GM21786 (cell line): ENCODE measurements around the gene SLC25A4.

ENCODE experiments used
- ATAC-seq: cut with Tn5 transposase; IDR thresholded peaks from one replicate; pipeline ENCODE4 v1.9.1; 2021; ENCODE audit not compliant: unreplicated experiment

The SLC25A4 gene

GRCh38 chr4:185119927-185120630 is 23.0 kb upstream of the SLC25A4 start:
- ATAC-seq = no peak

GRCh38 chr4:185120631-185120946 is 22.5 kb upstream of the SLC25A4 start:
- no peak for ATAC-seq

DNA sequence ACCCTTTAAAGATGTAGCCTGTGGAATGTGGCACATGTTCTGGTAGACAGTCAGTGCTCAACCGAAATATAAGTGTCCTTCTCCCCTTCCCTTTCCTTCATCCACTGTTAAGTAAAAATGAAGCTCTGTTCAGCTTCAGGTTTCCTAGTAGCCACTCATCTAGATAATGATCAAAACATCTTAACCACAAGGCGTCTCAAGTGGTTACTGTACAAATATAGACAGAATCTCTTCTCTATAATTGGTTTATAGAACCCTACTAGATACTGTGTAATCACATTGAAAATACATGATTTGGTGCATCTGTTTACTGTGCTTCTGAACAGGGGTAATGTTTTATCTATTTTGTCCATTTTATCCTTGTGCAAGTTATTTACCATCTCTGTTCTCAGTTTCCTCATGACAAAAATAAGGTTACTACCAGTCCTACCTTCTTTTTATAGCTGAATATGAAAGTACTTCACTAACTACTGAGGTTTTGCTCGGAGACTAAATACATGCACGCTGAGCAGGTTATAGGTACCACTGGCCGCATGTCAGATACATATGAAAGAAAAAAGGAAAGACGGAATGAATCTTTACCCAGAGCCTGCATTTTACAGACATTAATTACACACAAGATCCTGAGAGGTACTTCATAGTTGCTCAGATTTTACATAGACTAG is 20.3 kb upstream of the SLC25A4 start:
- peak; percentile 64 for ATAC-seq

- ATAC-seq = no peak
Observed at GRCh38 chr4:185124006-185124405, 19.1 kb upstream of the SLC25A4 start.

- ATAC-seq = no peak
Observed at GRCh38 chr4:185127021-185127925, 15.8 kb upstream of the SLC25A4 start.

GRCh38 chr4:185128272-185129119 is 14.6 kb upstream of the SLC25A4 start:
- ATAC-seq = no peak

- ATAC-seq = peak; percentile 65
Observed at GRCh38 chr4:185134307-185134869, 8.7 kb upstream of the SLC25A4 start.

- ATAC-seq = no peak
Observed at GRCh38 chr4:185137233-185137925, 5.7 kb upstream of the SLC25A4 start.

- no peak for ATAC-seq
Observed at GRCh38 chr4:185138161-185138560, 4.9 kb upstream of the SLC25A4 start.

DNA sequence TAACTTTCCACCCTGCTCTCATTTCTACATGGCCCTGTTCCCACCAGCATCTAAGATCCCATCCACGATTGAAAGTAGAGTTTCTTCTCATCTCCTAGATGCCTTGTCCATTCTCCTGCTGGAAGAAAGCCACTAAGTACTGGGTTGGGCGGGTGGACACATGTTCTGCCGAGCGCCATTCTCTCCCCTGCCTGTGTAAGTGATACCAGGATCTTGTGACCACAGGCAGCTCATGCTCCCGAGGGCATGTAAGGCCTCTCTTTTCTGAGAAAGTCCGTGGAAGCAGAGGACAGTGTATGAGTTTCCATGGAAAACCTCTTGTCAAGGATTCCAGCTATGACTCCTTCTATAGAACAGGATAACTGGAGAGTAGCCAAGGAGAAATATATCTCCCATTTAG is 3.3 kb upstream of the SLC25A4 start:
- ATAC-seq = no peak

GRCh38 chr4:185141777-185142176 is 1.3 kb upstream of the SLC25A4 start:
- no peak for ATAC-seq

- no peak for ATAC-seq
Observed at GRCh38 chr4:185142564-185142911, 528 bp upstream of the SLC25A4 start.

- ATAC-seq = peak; percentile 15
Observed at GRCh38 chr4:185143601-185143969, 519 bp downstream of the SLC25A4 start.

DNA sequence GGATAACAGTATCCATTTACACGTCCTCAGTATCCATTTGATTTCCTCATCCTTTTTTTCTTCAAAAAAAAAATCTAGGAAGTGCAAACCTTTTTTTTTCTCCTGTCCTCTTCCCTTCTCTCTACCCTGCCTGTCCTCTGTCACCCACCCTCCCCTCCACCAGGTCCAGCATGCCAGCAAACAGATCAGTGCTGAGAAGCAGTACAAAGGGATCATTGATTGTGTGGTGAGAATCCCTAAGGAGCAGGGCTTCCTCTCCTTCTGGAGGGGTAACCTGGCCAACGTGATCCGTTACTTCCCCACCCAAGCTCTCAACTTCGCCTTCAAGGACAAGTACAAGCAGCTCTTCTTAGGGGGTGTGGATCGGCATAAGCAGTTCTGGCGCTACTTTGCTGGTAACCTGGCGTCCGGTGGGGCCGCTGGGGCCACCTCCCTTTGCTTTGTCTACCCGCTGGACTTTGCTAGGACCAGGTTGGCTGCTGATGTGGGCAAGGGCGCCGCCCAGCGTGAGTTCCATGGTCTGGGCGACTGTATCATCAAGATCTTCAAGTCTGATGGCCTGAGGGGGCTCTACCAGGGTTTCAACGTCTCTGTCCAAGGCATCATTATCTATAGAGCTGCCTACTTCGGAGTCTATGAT is 1.7 kb downstream of the SLC25A4 start:
- no peak for ATAC-seq

DNA sequence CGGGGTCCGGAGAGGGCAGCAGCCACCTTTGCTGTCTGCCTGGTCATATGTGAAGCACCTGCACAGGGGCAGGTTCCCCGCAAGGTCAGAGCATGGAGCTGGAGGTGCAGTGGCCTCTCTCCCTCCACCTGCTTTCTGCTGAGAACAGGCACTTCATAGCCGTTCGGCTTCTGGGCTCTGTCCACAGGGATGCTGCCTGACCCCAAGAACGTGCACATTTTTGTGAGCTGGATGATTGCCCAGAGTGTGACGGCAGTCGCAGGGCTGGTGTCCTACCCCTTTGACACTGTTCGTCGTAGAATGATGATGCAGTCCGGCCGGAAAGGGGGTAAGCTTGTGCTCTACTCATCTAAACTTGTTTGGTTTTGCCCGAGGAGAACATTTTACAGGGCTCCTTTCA is 2.5 kb downstream of the SLC25A4 start:
- no peak for ATAC-seq

GRCh38 chr4:185149392-185149791 is 6.3 kb downstream of the SLC25A4 start:
- no peak for ATAC-seq

GRCh38 chr4:185151296-185151695 is 8.2 kb downstream of the SLC25A4 start:
- ATAC-seq = no peak

DNA sequence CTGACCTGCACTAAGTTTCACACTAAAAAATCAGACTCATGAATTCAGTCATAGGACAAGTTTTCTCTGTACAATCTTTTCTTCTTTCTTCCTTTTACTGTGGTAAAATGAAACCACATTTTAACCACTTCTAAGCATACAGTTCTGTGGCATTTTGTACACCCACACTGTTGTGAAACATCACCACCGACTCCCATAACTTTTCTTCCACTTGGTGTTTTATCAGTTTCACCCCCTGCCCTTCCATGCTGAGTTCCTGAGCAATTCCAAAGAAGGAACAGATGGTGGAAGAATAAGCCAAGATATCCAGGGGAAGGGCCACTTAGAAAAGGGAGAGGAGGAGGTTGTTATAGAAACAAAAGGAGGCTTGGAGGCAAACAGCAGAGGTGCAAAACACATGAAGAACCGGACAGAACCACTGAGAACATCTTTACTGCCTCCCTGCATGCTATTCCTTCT is 22.6 kb downstream of the SLC25A4 start:
- ATAC-seq = peak; percentile 94

GRCh38 chr4:185167234-185167633 is 24.2 kb downstream of the SLC25A4 start:
- no peak for ATAC-seq
